ENCODE data around the gene FNDC3A. TPM values are rescaled to one million over a fixed set of nuclear protein-coding genes. Genes with fewer than 3 reads are reported as not detected.
A peak's percentile ranks its signal among the peaks of the same experiment; 100 is the strongest.

Gene FNDC3A
- total and polyA plus RNA-seq, 12 donors, result 24.4 to 91.2 (median 62.4) TPM

DNA sequence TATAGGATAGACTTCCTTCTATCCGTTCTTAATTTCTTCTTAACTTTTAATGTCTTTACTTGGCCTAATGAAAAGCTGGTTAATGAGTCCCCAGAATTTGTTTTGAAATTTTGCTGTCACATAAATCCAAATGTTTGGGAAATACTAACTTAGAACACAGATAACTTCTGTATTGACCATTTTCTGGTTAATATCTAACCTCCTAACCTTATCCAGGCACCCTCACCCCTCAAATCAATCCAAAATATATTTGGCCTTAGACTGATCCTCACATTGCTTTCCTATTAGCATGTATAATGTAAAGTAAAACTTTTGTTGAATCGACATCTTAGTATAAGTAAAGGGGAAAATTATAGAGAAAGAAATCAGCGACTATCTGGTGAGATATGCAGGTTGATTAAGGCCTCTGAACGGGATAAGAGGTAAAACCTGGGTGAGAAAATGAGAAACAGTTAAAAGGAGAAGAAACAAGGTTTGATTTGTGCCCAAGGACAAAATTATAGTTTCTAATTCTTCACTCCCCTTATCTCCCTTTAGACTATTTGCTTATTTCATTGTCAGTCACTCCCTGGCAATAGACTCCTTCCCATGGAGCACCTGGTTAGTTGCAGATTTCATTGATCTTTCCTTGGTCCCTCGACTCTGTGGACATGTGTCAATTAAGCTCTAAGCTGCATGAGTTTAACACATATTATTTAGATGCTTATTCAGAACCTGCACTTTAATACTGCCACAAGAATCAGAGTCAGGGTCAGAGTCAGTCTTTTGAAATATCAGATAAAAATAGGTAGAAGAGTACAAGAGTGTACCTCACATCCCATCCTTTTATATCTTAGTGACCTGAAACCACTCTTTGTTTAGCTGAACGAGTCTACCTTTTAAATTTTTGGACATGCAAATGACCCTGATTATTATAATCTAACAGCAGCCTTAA, 125.2 kb downstream of the FNDC3A start:
- Histone ChIP-seq H3K4me1 (replicated peaks in 1 of 2) (peaks cover 16 to 42% of the 10 kb centered on the region in 2 donors), H3K27me3 (no peaks in the 10 kb centered on the region), H3K4me3 (no peak overlapping the region), H3K27ac (no peak overlapping the region), H3K36me3 (replicated peaks in 1 of 2) (no peaks in the 10 kb centered on the region), H3K9me3 (replicated peaks in 1 of 3) (no peaks in the 10 kb centered on the region)
- 59 to 66% (median 62%) methylated on average over 6 of the region's 6 CpGs for WGBS, 4 donors
- intact Hi-C loops (cut with DNase I), result no loop called here
- TF ChIP-seq POLR2A (IDR thresholded peaks at IDR 0.05), result no peak
- TF ChIP-seq CTCF (IDR thresholded peaks at IDR 0.05), result no peak
- DNase-seq, result no peak

GRCh38 chr13:49108196-49108595, 132.5 kb downstream of the FNDC3A start:
- Histone ChIP-seq H3K27me3 (no peaks in the 10 kb centered on the region), H3K36me3 (replicated peaks in 1 of 2) (no peaks in the 10 kb centered on the region), H3K4me1 (replicated peaks in 1 of 2) (peaks cover 17 to 27% of the 10 kb centered on the region in 2 donors), H3K9me3 (replicated peaks in 1 of 3) (no peaks in the 10 kb centered on the region), H3K27ac (no peak overlapping the region), H3K4me3 (no peak overlapping the region)
- intact Hi-C loops (cut with DNase I), result no loop called here
- no peak for DNase-seq
- no peak for TF ChIP-seq CTCF (IDR thresholded peaks at IDR 0.05)
- no peak for TF ChIP-seq POLR2A (IDR thresholded peaks at IDR 0.05)
- WGBS, 4 donors, result 82 to 87% (median 84%) methylated on average over 2 of the region's 2 CpGs

GRCh38 chr13:49110122-49110912, 134.6 kb downstream of the FNDC3A start:
- intact Hi-C loops (cut with DNase I), result no loop called here
- peaks cover 21 to 41% of the 10 kb centered on the region in 2 donors for H3K4me1 ChIP-seq (replicated peaks in 1 of 2)
- no peaks in the 10 kb centered on the region for H3K27me3 ChIP-seq
- peaks cover 0 to 3% of the 10 kb centered on the region in 2 donors for H3K36me3 ChIP-seq (replicated peaks in 1 of 2)
- peak in 1 of 6 experiments; percentile 5 for TF ChIP-seq CTCF (IDR thresholded peaks at IDR 0.05)
- peak; percentile 21 to 68 for TF ChIP-seq POLR2A (IDR thresholded peaks at IDR 0.05)
- WGBS, 4 donors, result 0 to 1% (median 0%) methylated on average over 16 of the region's 16 CpGs
- H3K4me3 ChIP-seq, result peak overlapping the region in 3 of 4 donors; percentile 40 to 65 (median 54)
- DNase-seq, result peak; percentile 80 to 93 (median 86)
- no peaks in the 10 kb centered on the region for H3K9me3 ChIP-seq (replicated peaks in 1 of 3)
- H3K27ac ChIP-seq, result peak overlapping the region; percentile 51 to 78 (median 76)

GRCh38 chr13:49110913-49111170, 135.1 kb downstream of the FNDC3A start:
- H3K27me3 ChIP-seq, result no peaks in the 10 kb centered on the region
- TF ChIP-seq POLR2A (IDR thresholded peaks at IDR 0.05), result no peak
- no peak for TF ChIP-seq CTCF (IDR thresholded peaks at IDR 0.05)
- peaks cover 21 to 41% of the 10 kb centered on the region in 2 donors for H3K4me1 ChIP-seq (replicated peaks in 1 of 2)
- intact Hi-C loops (cut with DNase I), result no loop called here
- peaks cover 0 to 8% of the 10 kb centered on the region in 2 donors for H3K36me3 ChIP-seq (replicated peaks in 1 of 2)
- peak overlapping the region in 2 of 4 donors; percentile 54 to 65 for H3K4me3 ChIP-seq
- DNase-seq, result no peak
- H3K9me3 ChIP-seq (replicated peaks in 1 of 3), result no peaks in the 10 kb centered on the region
- peak overlapping the region in 1 of 5 donors; percentile 76 for H3K27ac ChIP-seq
